Activated CD8-positive, alpha-beta memory T cell treated with anti-CD3 and anti-CD28 coated beads, Interleukin-2, amount 50 U/mL, for 1 hour (primary cell): ENCODE measurements around the gene SDS.

Experiments used
- DNase-seq: peaks from one replicate; pipeline ENCODE4 v3.0.0-alpha.2; 2020; ENCODE audit errors: extremely low read depth

The SDS gene

GRCh38 chr12:113348849-113349536, 54.7 kb downstream of the SDS start:
- DNase-seq: no peak

DNA sequence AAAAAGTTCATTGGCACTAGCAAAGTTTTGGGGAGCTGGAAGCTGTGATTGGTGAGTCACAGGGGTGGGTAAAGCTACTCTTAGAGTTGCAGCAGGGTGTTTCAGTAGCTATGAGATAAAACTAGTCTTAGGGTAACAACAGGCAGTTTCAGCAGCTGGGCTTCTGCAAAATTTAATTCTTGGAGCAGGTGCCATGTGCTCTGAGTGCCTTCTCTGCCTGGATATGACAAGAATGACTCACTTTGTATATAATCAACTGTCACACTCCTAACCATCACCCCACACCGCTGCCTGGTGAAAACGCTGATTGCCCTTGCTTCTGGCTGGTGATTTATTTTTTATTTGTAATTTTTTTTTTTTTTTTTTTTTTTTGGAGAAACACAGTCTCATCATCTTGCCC, 55.8 kb downstream of the SDS start:
- no peak for DNase-seq

DNA sequence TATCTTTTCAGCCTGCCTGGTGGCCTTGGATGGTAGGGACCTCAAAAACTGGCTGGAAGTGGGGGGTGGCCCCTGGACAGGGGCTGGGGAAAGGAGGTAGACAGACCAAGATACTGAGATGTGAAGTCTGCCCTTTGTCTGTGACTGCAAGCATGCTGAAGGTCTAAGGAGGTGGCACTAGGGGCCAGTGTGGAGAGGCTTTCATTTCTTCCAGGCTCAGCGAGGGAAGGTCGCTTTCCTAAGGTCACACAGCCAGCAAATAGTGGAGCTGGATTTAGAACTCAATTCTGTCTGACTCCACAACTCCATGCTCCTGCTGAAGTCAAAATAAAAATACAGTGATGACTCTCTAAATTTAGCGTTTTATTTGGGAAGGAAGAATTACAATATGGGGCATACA, 56.6 kb downstream of the SDS start:
- no peak for DNase-seq

- no peak for DNase-seq
Observed at GRCh38 chr12:113346353-113346752, 57.3 kb downstream of the SDS start.

GRCh38 chr12:113345318-113345717, 58.4 kb downstream of the SDS start:
- DNase-seq: no peak
